ENCODE results near the gene KDM8.
"Not testable (repeated sequence)": the region's sequence is repeated elsewhere in the genome, so short reads cannot be mapped to it uniquely, and the experiment has no call there.

KDM8 gene

GRCh38 chr16:27191352-27191924 lies 11.9 kb upstream of the KDM8 start:
- no peak for DNase-seq (ENCODE audit: low spot score)

DNA sequence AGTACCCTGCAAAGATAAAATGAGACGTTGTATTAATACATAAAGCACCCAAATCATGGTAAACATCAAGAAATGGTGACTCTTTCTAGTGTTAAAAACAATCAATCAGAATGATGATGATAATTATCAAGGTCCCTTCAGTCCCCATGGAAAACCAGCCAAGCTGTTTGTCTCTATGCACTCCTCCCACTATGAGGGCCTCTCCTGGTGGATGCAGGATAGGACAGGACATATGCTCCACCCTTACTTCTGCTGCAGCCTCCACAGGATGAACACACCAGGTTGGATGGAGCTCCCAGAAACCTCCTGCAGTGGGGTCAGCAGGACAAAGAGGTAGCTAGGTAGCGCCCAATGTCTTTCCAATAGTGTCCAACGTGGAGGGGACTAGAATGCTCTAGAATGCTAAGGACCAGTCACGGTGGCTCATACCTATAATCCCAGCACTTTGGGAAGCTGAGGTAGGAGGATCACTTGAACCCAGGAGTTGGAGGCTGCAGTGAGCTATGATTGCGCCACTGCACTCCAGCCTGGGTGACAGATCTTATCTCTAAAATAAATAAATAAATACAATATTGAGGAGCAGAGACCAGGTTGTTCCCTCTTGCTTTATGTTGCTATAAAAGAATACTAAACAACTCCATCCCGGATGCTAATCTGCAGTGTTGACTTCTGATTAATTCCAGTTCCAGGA lies 9.9 kb upstream of the KDM8 start:
- DNase-seq (ENCODE audit: low spot score): no peak

- no peak for DNase-seq (ENCODE audit: low spot score)
Observed at GRCh38 chr16:27195076-27195741, 8.1 kb upstream of the KDM8 start.

GRCh38 chr16:27195941-27196595 lies 7.3 kb upstream of the KDM8 start:
- DNase-seq (ENCODE audit: low spot score): no peak

DNA sequence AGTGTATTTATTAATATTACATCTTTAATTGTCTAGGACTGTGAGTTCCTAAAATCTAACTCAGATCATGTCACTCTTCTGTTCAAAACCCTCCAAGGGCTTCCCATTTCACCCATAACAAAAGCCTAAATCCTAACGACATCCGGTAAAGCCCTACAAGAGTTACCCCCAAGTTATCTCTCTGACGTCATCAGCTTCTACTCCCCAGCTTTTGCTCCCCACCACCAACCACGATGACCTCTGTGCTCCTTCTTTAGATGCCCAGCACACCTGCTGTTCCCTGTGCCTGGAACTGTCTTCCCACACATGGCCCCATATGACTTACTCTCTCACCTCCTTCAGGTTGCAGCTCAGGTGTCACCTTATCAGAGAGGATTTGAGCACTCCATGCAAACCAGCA lies 6.3 kb upstream of the KDM8 start:
- no peak for DNase-seq (ENCODE audit: low spot score)

- no peak for DNase-seq (ENCODE audit: low spot score)
Observed at GRCh38 chr16:27198451-27199234, 4.7 kb upstream of the KDM8 start.

DNA sequence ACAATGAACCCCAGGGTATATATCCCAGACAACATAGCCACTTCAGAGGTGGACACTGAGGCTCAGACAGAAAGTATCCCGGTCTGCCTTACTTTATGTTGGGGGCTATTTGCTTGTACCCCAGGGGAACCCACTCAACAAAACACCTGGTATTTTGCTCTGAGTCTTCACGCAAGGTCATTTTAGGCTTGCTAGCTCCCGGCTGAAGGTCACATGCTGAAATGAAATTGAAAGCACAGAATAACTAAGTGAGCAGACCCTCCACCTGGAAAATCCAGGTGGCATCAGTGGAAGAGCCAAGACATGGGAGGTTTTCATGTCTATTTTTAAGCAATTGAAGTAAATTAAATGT lies 4.1 kb upstream of the KDM8 start:
- no peak for DNase-seq (ENCODE audit: low spot score)

GRCh38 chr16:27199736-27200135 lies 3.6 kb upstream of the KDM8 start:
- DNase-seq (ENCODE audit: low spot score): no peak

GRCh38 chr16:27200914-27201313 lies 2.4 kb upstream of the KDM8 start:
- not testable (repeated sequence) for DNase-seq (ENCODE audit: low spot score)

- no peak for DNase-seq (ENCODE audit: low spot score)
Observed at GRCh38 chr16:27202923-27203506, 311 bp upstream of the KDM8 start.

- DNase-seq (ENCODE audit: low spot score): no peak
Observed at GRCh38 chr16:27204312-27204915, 1.1 kb downstream of the KDM8 start.

DNA sequence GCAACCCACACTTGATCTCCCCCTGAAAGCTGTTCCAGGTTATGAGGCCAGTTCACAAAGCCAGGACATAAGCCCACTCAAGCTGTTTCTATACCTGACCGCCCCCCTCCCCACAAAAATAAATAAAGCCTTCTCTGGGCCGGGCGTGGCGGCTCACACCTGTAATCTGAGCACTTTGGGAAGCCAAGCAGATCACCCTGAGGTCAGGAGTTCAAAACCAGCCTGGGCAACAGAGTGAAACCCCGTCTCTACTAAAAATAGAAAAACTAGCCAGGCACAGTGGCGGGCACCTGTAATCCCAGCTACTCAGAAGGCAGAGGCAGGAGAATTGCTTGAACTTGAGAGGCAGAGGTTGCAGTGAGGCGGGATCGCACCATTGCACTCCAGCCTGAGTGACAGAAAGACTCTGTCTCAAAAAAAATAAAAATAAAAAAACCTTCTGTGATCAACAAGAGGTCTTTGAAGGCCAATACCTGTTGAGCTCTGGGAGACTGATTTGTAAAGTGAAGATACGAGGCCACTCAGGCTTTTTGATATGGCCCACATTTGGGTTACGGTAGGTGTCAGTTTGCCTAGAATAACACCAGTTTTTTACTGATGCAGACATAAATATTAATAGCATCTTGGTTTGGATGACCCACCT lies 2.2 kb downstream of the KDM8 start:
- no peak for DNase-seq (ENCODE audit: low spot score)

DNA sequence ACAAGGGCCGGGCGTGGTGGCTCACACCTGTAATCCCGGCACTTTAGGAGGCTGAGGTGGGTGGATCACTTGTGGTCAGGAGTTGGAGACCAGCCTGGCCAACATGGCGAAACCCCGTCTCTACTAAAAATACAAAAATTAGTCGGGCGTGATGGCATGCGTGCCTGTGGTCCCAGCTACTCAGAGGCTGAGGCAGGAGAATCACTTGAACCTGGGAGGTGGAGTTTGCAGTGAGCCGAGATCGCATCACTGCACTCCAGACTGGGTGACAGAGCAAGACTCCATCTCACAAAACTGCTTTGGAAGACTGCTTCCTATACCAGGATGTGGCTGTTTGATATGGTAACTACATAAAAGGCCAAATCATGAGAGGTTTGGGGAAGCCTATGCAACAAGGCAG lies 3.8 kb downstream of the KDM8 start:
- DNase-seq (ENCODE audit: low spot score): not testable (repeated sequence)

DNA sequence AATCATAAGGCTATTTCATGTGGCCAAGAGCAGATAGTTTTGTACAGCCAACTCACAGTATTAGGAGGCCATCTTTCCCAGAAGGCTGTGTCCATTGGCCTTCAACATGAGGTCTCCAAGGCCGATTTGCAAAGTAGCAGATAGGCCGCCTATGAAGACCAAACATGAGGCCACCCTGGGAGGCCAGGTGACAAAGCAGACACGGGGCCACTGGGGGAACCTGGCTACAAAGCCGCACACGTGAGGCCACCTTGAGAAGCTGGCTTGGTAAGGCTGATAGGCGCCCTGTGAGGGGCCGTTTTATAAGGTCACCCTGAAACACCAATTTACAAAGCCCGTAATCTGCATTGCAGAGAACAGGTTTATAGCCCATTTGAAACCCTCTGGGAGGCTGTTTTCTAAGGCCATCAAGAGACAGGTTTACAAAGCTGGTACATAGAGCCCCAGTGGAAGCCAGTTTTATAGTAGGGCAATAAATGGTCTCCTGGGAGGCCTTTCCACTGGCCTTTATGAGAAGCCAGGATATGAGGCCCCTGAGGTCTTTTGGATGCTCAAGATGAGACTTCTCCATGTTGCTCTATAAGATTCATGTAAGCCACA lies 4.9 kb downstream of the KDM8 start:
- no peak for DNase-seq (ENCODE audit: low spot score)

DNA sequence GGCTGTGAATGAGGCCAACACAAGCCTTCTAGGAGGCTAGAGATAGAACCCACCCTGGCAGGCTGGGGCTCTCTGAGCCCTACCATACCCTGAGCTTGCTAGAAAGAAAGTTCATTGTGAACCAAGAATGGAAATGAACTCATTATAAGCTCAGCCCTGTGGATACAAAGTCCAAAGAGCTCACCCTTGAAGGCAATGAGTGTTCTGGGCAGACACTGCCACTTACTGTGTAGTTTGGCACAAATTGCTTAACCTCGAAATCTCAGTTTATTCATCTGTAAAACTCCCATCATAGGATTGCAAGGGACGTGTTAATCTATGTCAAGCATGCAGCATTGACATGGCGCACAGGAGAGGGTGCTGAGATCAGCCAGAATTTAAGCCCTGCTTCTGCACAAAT lies 5.5 kb downstream of the KDM8 start:
- no peak for DNase-seq (ENCODE audit: low spot score)

DNA sequence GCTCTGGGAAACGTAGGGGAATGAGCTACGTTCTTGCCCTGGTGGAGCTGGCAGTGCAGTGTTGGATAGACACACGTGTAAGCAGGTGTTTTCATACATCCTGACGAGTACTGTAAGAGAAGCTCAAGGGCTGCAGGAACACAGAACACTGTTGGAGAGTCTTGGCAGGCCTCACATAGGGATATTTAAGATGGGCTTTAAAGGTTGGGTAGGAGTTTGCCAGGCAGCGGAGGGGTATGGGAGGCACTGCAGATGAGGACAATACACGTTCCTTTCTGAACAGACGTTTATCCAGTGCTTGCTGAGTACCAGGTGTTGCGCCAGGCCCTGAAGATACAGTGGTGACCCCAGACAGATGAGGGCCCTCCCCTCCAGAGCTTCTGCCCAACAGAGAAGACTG lies 6.3 kb downstream of the KDM8 start:
- DNase-seq (ENCODE audit: low spot score): no peak

DNA sequence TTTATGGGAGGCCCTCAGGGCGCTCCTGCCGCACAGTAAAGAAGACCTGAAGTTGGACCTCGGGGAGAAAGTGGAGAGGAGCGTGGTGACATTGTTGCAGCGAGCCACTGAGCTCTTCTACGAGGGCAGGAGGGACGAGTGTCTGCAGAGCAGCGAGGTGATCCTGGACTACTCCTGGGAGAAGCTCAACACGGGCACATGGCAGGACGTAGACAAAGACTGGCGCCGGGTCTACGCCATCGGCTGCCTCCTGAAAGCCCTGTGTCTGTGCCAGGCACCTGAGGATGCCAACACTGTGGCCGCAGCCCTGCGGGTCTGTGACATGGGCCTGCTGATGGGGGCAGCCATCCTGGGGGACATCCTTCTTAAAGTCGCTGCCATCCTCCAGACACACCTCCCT lies 6.8 kb downstream of the KDM8 start:
- DNase-seq (ENCODE audit: low spot score): no peak

GRCh38 chr16:27211026-27211425 lies 7.7 kb downstream of the KDM8 start:
- no peak for DNase-seq (ENCODE audit: low spot score)

DNA sequence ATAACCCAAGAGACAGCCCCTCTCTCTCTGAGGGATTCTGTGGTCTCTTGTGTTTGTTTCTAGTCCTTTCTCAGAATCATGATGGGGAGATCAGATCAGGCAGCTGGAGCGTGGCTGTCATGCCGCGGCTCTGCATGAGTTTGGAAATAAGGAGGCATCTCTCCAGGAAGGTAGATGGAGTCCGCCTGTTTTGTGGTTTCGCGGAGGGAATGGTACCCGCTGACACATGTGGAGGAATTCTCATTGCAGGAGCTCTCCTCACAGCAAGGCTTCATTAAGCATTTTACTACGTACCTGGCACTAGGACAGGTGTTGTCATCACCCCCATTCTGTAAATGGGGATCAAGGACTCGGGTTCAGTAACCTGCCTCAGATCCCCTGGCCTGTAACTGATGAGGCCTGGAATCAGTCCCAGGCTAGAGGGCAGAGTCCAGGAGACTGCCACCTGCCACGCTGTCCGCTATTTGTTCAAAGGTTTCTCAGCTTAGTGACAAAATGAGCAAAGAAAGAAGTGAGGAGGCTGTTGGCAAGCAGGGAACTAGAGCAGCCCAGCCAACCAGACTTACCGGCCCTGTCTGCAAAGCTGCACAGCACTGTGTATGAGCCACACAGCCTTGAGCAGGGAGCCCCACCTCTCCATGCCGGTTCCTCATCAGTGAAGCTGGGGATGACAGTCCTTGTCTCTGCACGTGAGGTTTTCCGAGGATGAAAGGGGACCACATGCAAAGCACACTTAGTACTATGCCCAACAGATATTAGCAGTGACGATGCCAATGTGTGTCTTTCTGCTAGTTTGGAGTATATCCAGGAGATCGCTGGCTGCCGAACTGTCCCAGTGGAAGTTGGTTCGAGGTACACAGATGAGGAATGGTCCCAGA lies 11.0 kb downstream of the KDM8 start:
- DNase-seq (ENCODE audit: low spot score): no peak

- DNase-seq (ENCODE audit: low spot score): no peak
Observed at GRCh38 chr16:27215660-27216059, 12.3 kb downstream of the KDM8 start.
